ENCODE measurements around the gene SMARCD1.
"Not testable (repeated sequence)": the region's sequence is repeated elsewhere in the genome, so short reads cannot be mapped to it uniquely, and the experiment has no call there.

Gene SMARCD1

GRCh38 chr12:50142993-50143392, 57.9 kb downstream of the SMARCD1 start:
- no peak for DNase-seq (ENCODE audit: low read depth in 3 of 3)

DNA sequence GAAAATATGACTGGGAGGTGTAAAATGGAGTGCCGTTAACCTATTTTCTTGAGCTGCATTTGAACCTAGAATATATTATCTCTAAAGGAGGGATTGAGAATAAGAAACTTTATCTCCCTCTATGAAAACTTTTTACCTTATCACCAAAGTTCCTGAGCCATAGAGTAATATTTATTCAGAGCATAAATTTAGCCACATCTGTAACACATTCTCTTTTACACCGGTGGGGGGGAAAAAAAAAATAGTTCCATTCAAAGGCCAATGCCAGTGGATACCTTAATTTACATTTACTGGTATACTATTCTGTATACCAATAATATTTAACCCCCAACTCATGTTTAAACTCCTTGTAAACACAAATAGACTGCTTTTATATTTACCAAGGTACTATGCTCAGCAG, 60.3 kb downstream of the SMARCD1 start:
- DNase-seq (ENCODE audit: low read depth in 3 of 3), result no peak

GRCh38 chr12:50147281-50147680, 62.1 kb downstream of the SMARCD1 start:
- DNase-seq (ENCODE audit: low read depth in 3 of 3), result no peak

- DNase-seq (ENCODE audit: low read depth in 3 of 3), result not testable (repeated sequence)
Measured at GRCh38 chr12:50148011-50148410, 62.9 kb downstream of the SMARCD1 start.

DNA sequence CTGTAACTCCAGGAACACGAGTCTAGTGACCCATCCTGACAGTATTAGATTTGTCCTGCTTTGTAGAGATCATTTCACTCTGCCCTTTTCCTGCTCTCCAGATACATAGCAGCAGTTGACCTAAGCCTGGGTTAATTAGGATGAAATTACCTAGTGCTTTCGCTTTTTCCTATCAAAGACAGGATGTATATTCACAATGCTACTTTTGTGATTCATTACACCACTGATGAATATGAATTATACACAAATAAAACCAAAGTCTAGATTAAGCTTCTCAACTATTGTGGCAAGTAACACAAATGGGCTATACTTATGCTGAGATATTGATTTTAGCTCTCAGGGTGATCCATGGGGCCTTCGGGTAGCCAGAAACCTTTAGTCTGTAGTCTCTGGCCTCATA, 64.2 kb downstream of the SMARCD1 start:
- DNase-seq (ENCODE audit: low read depth in 3 of 3), result no peak
